Measurements from ENCODE around the gene OR52N5.

OR52N5 gene

DNA sequence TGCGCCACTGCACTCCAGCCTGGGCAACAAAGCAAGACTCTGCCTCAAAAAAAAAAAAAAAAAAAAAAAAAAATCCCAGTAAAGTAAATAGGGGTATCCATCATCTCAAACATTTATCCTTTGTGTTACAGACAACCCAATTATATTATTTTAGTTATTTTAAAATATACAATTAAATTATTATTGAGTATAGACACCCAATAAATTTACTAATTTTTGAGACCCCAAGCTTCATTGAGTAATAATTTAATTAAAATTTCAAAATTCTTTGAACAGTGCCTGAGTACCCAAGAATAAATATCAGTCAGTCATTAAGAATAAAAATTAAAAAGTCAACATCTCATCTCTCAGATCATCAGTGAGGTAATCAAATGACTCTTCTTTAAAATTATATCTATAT is 29.2 kb downstream of the OR52N5 start, which contains the start of gene OR52N4:
OR52N4 (plus strand) TSS at position 301 of the 400 bp plus-strand sequence. CDS start 498 bp downstream, outside the sequence.
- no peak within 1 kb of the TSS for H2AFZ ChIP-seq (ENCODE audit: low read depth, low read length)
- no peaks in the 10 kb centered on the region for H3K36me3 ChIP-seq (ENCODE audit: insufficient read depth, low read length)
- H3K9me3 ChIP-seq (ENCODE audit: low read length) = no peaks in the 10 kb centered on the region

DNA sequence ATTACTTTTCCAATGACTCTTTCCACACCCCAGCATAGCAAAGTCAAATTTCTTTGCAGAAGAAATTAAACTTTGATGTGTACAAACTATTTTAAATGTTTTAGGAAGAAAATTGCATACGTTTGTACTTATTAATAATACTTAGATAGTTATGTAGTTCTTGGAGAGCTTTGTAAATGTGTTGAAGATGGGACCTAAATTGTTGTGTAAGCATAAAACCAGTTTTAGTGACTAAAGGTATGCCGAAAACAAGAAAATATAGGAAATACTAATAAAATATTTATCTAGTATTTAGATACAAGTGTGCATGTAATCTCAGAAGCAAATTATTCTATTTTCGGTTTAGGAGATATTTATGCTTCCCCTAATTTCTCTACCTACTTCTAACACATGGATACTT is 33.3 kb downstream of the OR52N5 start:
- Histone ChIP-seq H3K9me3 (ENCODE audit: low read length) (no peaks in the 10 kb centered on the region), H3K27me3 (ENCODE audit: insufficient read depth, low read length) (no peaks in the 10 kb centered on the region), H3K4me1 (ENCODE audit: insufficient read depth, low read length) (no peaks in the 10 kb centered on the region), H3K36me3 (ENCODE audit: insufficient read depth, low read length) (no peaks in the 10 kb centered on the region), H2AFZ (ENCODE audit: low read depth, low read length) (no peak overlapping the region), H3K4me3 (ENCODE audit: low read length) (no peak overlapping the region)

More for the DNA sequence above, 29.2 kb downstream of the OR52N5 start, which contains the start of gene OR52N4:
- Histone ChIP-seq H3K4me1 (ENCODE audit: insufficient read depth, low read length) (no peaks in the 10 kb centered on the region), H3K4me3 (ENCODE audit: low read length) (no peak within 1 kb of the TSS), H3K27me3 (ENCODE audit: insufficient read depth, low read length) (no peaks in the 10 kb centered on the region)

DNA sequence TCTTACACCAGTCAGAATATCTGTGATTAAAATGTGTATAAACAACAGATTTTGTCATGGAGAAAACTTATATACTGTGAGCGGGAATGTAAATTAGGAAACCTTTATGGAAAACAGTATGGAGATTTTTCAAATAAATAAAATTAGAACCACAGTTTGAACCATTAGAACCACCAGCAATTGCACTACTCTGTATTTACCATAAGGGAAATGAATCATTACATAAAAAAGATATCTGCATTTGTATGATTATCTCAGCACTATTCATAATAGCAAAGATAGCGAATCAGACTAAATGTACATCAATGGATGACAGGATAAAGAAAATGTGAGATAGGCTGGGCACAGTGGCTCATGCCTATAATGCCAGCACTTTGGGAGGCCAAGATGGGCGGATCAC is 36.5 kb downstream of the OR52N5 start:
- Histone ChIP-seq H3K36me3 (ENCODE audit: insufficient read depth, low read length) (no peaks in the 10 kb centered on the region), H3K4me1 (ENCODE audit: insufficient read depth, low read length) (no peaks in the 10 kb centered on the region), H3K27me3 (ENCODE audit: insufficient read depth, low read length) (peaks cover 3% of the 10 kb centered on the region), H2AFZ (ENCODE audit: low read depth, low read length) (no peak overlapping the region), H3K9me3 (ENCODE audit: low read length) (no peaks in the 10 kb centered on the region), H3K4me3 (ENCODE audit: low read length) (no peak overlapping the region)

DNA sequence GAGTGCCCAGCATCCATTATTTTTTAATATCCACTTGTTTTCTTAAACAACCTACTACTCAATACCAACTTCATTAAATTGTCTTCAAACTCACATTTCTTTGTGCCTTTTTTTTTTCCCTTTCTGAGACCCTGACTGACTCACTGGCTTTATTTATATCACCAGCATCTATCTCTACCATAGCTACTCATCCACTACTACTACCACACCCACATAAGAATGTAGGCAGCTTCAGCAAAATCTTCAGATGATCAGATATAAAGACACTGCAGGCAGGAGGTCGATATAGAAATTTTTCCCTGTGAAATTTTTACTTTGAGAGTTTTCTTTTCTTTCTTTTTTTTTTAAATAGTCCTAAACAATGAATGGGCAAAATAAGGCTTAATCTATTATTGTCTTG is 44.7 kb downstream of the OR52N5 start:
- Histone ChIP-seq H3K27me3 (ENCODE audit: insufficient read depth, low read length) (peaks cover 3% of the 10 kb centered on the region), H2AFZ (ENCODE audit: low read depth, low read length) (no peak overlapping the region), H3K9me3 (ENCODE audit: low read length) (no peaks in the 10 kb centered on the region), H3K36me3 (ENCODE audit: insufficient read depth, low read length) (no peaks in the 10 kb centered on the region), H3K4me3 (ENCODE audit: low read length) (no peak overlapping the region), H3K4me1 (ENCODE audit: insufficient read depth, low read length) (peaks cover 19% of the 10 kb centered on the region)

DNA sequence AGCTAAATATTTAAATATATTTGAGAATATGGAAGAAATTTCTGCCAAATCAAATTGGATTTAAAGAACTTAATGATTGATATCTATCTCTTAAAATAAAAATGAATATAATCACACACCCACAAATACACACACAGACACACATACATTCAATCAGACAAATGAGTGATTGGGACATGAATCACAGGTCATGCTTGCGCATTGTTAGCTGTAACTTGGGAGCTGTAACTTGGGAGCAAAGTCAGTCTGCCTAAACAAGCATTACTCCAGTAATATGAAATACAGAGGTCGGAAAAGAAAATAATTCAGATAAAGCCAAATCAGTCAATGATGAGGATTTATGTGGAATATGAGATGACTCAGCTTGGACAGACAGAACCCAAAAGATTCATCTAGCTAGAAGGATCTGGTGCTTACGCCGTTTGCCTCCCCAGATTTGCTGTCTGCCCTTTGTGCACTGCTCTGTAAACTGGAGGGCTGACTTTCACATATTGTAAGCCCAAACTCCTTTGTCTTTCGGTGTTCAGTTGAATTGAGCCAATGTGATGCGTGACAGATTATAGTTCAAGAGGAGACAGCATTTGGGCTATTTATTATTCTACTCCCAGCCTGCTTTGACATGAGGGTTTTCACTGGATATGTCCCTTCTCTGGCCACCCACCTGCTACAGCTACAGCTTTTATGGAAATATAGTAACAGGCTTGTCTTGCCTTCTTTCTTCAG is 45.3 kb downstream of the OR52N5 start:
- no peak overlapping the region for H3K4me3 ChIP-seq (ENCODE audit: low read length)
- peaks cover 19% of the 10 kb centered on the region for H3K4me1 ChIP-seq (ENCODE audit: insufficient read depth, low read length)
- no peak overlapping the region for H2AFZ ChIP-seq (ENCODE audit: low read depth, low read length)
- no peaks in the 10 kb centered on the region for H3K36me3 ChIP-seq (ENCODE audit: insufficient read depth, low read length)
- no peaks in the 10 kb centered on the region for H3K9me3 ChIP-seq (ENCODE audit: low read length)
- peaks cover 3% of the 10 kb centered on the region for H3K27me3 ChIP-seq (ENCODE audit: insufficient read depth, low read length)

DNA sequence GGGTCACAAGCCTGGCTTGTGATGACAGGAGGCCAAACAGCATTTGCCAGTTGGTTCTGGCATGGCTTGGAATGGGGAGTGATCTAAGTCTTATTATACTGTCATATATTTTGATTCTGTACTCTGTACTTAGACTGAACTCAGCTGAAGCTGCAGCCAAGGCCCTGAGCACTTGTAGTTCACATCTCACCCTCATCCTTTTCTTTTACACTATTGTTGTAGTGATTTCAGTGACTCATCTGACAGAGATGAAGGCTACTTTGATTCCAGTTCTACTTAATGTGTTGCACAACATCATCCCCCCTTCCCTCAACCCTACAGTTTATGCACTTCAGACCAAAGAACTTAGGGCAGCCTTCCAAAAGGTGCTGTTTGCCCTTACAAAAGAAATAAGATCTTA is 46.1 kb downstream of the OR52N5 start:
- peaks cover 19% of the 10 kb centered on the region for H3K4me1 ChIP-seq (ENCODE audit: insufficient read depth, low read length)
- H3K36me3 ChIP-seq (ENCODE audit: insufficient read depth, low read length) = no peaks in the 10 kb centered on the region
- H3K27me3 ChIP-seq (ENCODE audit: insufficient read depth, low read length) = peaks cover 4% of the 10 kb centered on the region
- no peak overlapping the region for H2AFZ ChIP-seq (ENCODE audit: low read depth, low read length)
- no peak overlapping the region for H3K4me3 ChIP-seq (ENCODE audit: low read length)
- H3K9me3 ChIP-seq (ENCODE audit: low read length) = no peaks in the 10 kb centered on the region

DNA sequence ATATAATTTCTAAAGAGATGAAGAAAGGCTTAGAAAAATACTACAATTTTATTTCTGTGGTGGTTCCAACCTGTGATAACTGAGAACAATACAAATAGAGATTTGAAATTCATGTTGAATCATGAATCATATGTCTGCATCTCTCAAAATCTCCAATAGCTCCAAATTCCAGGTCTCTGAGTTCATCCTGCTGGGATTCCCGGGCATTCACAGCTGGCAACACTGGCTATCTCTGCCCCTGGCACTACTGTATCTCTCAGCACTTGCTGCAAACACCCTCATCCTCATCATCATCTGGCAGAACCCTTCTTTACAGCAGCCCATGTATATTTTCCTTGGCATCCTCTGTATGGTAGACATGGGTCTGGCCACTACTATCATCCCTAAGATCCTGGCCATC is 46.8 kb downstream of the OR52N5 start, which contains the start of gene OR56B1:
OR56B1 (plus strand) TSS at position 53 of the 400 bp plus-strand sequence; CDS start at position 122, 69 bp downstream.
- Histone ChIP-seq H2AFZ (ENCODE audit: low read depth, low read length) (no peak within 1 kb of the TSS), H3K9me3 (ENCODE audit: low read length) (no peaks in the 10 kb centered on the region), H3K27me3 (ENCODE audit: insufficient read depth, low read length) (peaks cover 6% of the 10 kb centered on the region), H3K4me1 (ENCODE audit: insufficient read depth, low read length) (peaks cover 19% of the 10 kb centered on the region), H3K4me3 (ENCODE audit: low read length) (no peak within 1 kb of the TSS), H3K36me3 (ENCODE audit: insufficient read depth, low read length) (no peaks in the 10 kb centered on the region)

DNA sequence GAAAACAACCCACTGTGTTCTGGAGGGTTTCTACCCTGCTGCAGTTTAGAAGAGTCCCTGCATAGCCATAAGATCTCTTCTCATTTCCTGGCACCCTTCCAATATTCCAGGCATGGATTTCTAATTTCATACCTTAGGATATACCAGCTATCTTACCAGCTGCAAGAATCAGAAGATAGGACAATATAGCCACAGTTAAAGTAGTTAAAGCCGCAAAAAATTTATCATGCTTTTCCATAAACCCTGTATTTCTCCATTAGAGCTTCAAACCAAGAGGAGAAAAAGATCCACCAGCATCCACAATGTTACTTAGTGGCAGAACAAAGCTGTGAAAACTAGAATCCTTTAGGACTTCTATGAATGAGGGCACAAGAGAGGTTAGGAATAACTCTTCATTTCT is 55.5 kb downstream of the OR52N5 start:
- H3K4me3 ChIP-seq (ENCODE audit: low read length) = no peak overlapping the region
- no peaks in the 10 kb centered on the region for H3K4me1 ChIP-seq (ENCODE audit: insufficient read depth, low read length)
- H2AFZ ChIP-seq (ENCODE audit: low read depth, low read length) = no peak overlapping the region
- no peaks in the 10 kb centered on the region for H3K9me3 ChIP-seq (ENCODE audit: low read length)
- H3K36me3 ChIP-seq (ENCODE audit: insufficient read depth, low read length) = no peaks in the 10 kb centered on the region
- peaks cover 6% of the 10 kb centered on the region for H3K27me3 ChIP-seq (ENCODE audit: insufficient read depth, low read length)

DNA sequence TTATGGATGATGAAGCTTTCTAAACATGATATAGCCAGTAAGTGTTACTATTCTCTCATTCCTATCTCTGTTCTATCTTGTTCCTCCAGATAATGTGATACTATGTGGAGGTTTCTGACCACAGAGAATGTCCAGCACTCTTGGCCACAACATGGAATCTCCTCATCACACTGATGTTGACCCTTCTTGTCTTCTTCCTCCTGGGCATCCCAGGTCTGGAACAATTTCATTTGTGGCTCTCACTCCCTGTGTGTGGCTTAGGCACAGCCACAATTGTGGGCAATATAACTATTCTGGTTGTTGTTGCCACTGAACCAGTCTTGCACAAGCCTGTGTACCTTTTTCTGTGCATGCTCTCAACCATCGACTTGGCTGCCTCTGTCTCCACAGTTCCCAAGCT is 56.8 kb downstream of the OR52N5 start:
- H3K4me3 ChIP-seq (ENCODE audit: low read length) = no peak overlapping the region
- H3K9me3 ChIP-seq (ENCODE audit: low read length) = no peaks in the 10 kb centered on the region
- H3K4me1 ChIP-seq (ENCODE audit: insufficient read depth, low read length) = no peaks in the 10 kb centered on the region
- no peaks in the 10 kb centered on the region for H3K27me3 ChIP-seq (ENCODE audit: insufficient read depth, low read length)
- H2AFZ ChIP-seq (ENCODE audit: low read depth, low read length) = no peak overlapping the region
- H3K36me3 ChIP-seq (ENCODE audit: insufficient read depth, low read length) = no peaks in the 10 kb centered on the region

All from neuron (in vitro differentiated cells).